Measurements from ENCODE around the gene LMF1. TPM values are rescaled to one million over a fixed set of nuclear protein-coding genes. Genes with fewer than 3 reads are reported as not detected.

LMF1 gene
- total and polyA plus RNA-seq, 4 donors: 8.8 to 75.0 (median 28.3) TPM

DNA sequence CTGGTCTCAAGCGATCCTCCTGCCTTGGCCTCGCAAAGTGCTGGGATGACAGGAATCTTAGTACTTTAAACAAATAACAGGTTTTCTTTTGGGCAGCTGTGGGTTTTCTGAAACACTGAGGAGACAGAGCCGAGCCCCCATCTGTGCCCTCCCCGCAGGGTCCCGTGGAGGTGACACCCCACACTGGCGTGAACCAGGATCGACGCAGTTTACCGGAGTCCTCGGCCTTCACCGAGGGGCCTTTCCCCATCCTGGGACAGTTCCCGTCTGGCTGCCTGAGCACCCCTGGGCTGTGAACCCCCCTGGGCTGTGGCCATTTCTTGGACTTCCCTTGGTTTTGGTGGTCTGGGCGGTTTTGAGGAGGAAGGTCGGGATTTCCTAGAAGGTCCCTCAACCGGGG, 154.9 kb downstream of the LMF1 start:
- Histone ChIP-seq H3K27ac (ENCODE audit: low read depth in 1 of 2, low read length in 2 of 2) (no peak overlapping the region), H3K4me3 (ENCODE audit: low read length in 2 of 2) (no peak overlapping the region), H3K4me1 (ENCODE audit: control insufficient read depth in 1 of 2, insufficient read depth in 2 of 2, low read length in 2 of 2) (no peaks in the 10 kb centered on the region), H3K36me3 (ENCODE audit: control insufficient read depth in 1 of 2, insufficient read depth in 2 of 2, low read length in 1 of 2) (no peaks in the 10 kb centered on the region), H3K27me3 (ENCODE audit: control insufficient read depth in 1 of 2, insufficient read depth in 2 of 2, low read length in 1 of 2) (no peaks in the 10 kb centered on the region), H3K9me3 (ENCODE audit: control insufficient read depth, low read length) (peaks cover 5% of the 10 kb centered on the region)
- ATAC-seq (ENCODE audit: low FRiP score): no peak
- WGBS, 2 donors: 92 to 93% methylated on average over 15 of the region's 15 CpGs
- intact Hi-C loops (cut with DNase I): loop anchor here (10.0 kb wide), 1 partner anchor 239 kb away; no protein-coding TSS in a partner anchor
- no peak for DNase-seq

DNA sequence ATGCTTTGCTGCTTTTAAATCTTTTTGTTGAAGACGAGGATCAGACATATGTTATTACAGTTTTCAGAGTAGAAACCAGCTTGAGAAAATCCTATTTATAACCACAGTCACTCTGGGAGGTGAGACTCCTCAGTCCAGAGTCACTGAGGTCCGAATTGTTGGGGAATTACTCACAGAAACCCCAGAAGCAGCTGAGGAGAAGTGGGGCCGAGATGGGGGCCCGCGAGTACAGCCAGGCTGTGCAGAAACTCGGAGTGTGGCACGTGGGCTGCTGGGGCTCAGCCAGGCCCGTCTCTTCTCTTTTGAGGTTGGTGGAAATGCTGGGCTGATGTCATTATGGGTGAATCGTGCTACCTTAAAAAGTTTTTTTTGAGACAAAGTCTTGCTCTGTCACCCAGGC, 155.8 kb downstream of the LMF1 start:
- Histone ChIP-seq H3K27ac (ENCODE audit: low read depth in 1 of 2, low read length in 2 of 2) (no peak overlapping the region), H3K4me1 (ENCODE audit: control insufficient read depth in 1 of 2, insufficient read depth in 2 of 2, low read length in 2 of 2) (no peaks in the 10 kb centered on the region), H3K36me3 (ENCODE audit: control insufficient read depth in 1 of 2, insufficient read depth in 2 of 2, low read length in 1 of 2) (no peaks in the 10 kb centered on the region), H3K27me3 (ENCODE audit: control insufficient read depth in 1 of 2, insufficient read depth in 2 of 2, low read length in 1 of 2) (no peaks in the 10 kb centered on the region), H3K4me3 (ENCODE audit: low read length in 2 of 2) (no peak overlapping the region), H3K9me3 (ENCODE audit: control insufficient read depth, low read length) (peaks cover 5% of the 10 kb centered on the region)
- intact Hi-C loops (cut with DNase I): loop anchor here (10.0 kb wide), 1 partner anchor 240 kb away; no protein-coding TSS in a partner anchor
- no peak for ATAC-seq (ENCODE audit: low FRiP score)
- 54 to 65% methylated on average over 9 of the region's 9 CpGs for WGBS, 2 donors
- no peak for DNase-seq

DNA sequence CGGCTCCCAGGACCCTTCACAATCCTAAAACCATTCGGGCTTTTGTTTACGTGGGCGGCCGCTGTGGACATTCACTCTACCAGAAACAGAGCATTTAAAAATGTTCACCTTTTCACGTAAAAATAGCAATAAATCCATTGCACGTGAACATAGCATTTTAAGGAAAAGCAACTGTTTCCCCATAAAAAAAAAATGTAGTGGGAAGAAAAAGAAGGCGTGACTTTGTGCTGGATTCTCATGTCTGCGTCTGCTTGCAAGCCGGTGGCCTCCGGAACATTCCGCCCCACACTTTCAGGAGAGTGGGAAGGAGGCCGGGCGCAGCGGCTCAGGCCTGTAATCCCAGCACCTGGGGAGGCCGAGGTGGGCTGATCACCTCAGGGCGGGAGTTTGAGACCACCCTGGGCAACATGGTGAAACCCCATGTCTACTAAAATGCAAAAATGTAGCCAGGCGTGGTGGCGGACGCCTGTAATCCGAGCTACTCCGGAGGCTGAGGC, 156.8 kb downstream of the LMF1 start:
- Histone ChIP-seq H3K27me3 (ENCODE audit: control insufficient read depth in 1 of 2, insufficient read depth in 2 of 2, low read length in 1 of 2) (no peaks in the 10 kb centered on the region), H3K4me3 (ENCODE audit: low read length in 2 of 2) (no peak overlapping the region), H3K4me1 (ENCODE audit: control insufficient read depth in 1 of 2, insufficient read depth in 2 of 2, low read length in 2 of 2) (no peaks in the 10 kb centered on the region), H3K9me3 (ENCODE audit: control insufficient read depth, low read length) (peaks cover 5% of the 10 kb centered on the region), H3K36me3 (ENCODE audit: control insufficient read depth in 1 of 2, insufficient read depth in 2 of 2, low read length in 1 of 2) (no peaks in the 10 kb centered on the region), H3K27ac (ENCODE audit: low read depth in 1 of 2, low read length in 2 of 2) (no peak overlapping the region)
- WGBS, 2 donors: 62% methylated on average over 22 of the region's 22 CpGs
- DNase-seq: no peak
- intact Hi-C loops (cut with DNase I): loop anchor here (10.0 kb wide), 1 partner anchor 241 kb away; no protein-coding TSS in a partner anchor
- ATAC-seq (ENCODE audit: low FRiP score): no peak

DNA sequence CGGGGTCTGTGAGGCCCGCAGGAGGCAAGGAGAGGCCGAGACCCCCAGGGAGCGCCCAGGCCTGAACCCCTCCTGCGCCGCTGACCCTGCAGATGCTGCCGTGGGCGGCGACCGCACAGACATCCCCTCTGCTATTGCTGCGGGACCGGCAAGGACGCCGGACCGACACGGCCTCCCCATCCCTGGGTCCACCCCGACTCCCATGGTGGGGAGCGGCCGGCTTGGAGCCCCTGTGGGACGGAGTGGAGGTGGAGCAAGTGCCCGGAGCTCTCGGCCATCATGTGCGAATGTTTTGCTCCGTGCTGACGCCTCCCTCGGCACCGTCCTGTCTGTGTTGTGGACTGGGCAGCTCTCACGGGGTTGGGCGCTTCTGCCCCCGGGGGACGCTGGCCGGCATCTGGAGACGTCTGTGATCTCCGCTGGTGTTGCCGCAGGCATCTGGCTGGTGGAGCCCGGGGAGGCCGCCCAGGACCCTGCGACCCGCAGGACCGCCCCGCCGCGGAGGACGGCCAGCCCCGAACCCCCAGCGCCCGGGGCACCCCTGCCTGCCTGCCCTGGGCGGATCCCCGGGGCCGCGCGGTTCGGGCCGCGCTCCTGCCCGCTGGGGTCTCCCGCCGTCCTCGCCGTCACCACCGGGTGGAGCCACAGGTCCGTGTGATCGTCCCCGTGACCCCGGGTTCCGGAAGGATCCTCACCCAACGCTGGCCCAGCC, 157.4 kb downstream of the LMF1 start:
- intact Hi-C loops (cut with DNase I): loop anchor here (10.0 kb wide), 1 partner anchor 241 kb away; no protein-coding TSS in a partner anchor
- no peaks in the 10 kb centered on the region for H3K36me3 ChIP-seq (ENCODE audit: control insufficient read depth in 1 of 2, insufficient read depth in 2 of 2, low read length in 1 of 2)
- DNase-seq (no peak), ATAC-seq (ENCODE audit: low FRiP score) (peak; percentile 55)
- WGBS, 2 donors: 8 to 10% methylated on average over 66 to 67 of the region's 67 CpGs
- H3K27ac ChIP-seq (ENCODE audit: low read depth in 1 of 2, low read length in 2 of 2): no peak overlapping the region
- H3K4me3 ChIP-seq (ENCODE audit: low read length in 2 of 2): no peak overlapping the region
- H3K4me1 ChIP-seq (ENCODE audit: control insufficient read depth in 1 of 2, insufficient read depth in 2 of 2, low read length in 2 of 2): no peaks in the 10 kb centered on the region
- H3K27me3 ChIP-seq (ENCODE audit: control insufficient read depth in 1 of 2, insufficient read depth in 2 of 2, low read length in 1 of 2): no peaks in the 10 kb centered on the region
- H3K9me3 ChIP-seq (ENCODE audit: control insufficient read depth, low read length): peaks cover 5% of the 10 kb centered on the region

DNA sequence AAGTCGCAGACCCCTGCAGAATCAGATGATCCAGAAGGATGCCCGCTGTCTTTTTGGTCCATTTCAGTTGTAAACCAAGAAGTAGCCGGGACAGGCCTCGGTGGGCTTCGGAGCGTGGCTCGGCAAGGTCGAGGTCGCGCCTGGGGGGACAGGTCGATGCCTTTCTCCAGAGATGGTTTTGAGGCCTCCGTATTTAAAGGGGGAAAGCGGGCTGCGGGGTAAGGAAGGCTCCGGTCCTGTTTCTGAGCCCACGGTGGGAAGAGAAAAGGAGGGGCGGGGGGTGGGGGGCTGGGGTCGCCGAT, 162.7 kb downstream of the LMF1 start:
- intact Hi-C loops (cut with DNase I): no loop called here
- H3K9me3 ChIP-seq (ENCODE audit: control insufficient read depth, low read length): peaks cover 5% of the 10 kb centered on the region
- ATAC-seq (ENCODE audit: low FRiP score) (no peak), DNase-seq (no peak)
- H3K4me1 ChIP-seq (ENCODE audit: control insufficient read depth in 1 of 2, insufficient read depth in 2 of 2, low read length in 2 of 2): no peaks in the 10 kb centered on the region
- no peaks in the 10 kb centered on the region for H3K36me3 ChIP-seq (ENCODE audit: control insufficient read depth in 1 of 2, insufficient read depth in 2 of 2, low read length in 1 of 2)
- H3K27me3 ChIP-seq (ENCODE audit: control insufficient read depth in 1 of 2, insufficient read depth in 2 of 2, low read length in 1 of 2): no peaks in the 10 kb centered on the region
- no peak overlapping the region for H3K27ac ChIP-seq (ENCODE audit: low read depth in 1 of 2, low read length in 2 of 2)
- peak overlapping the region in 1 of 2 donors; percentile 22 for H3K4me3 ChIP-seq (ENCODE audit: low read length in 2 of 2)
- WGBS, 2 donors: 21 to 34% methylated on average over 18 to 19 of the region's 19 CpGs

DNA sequence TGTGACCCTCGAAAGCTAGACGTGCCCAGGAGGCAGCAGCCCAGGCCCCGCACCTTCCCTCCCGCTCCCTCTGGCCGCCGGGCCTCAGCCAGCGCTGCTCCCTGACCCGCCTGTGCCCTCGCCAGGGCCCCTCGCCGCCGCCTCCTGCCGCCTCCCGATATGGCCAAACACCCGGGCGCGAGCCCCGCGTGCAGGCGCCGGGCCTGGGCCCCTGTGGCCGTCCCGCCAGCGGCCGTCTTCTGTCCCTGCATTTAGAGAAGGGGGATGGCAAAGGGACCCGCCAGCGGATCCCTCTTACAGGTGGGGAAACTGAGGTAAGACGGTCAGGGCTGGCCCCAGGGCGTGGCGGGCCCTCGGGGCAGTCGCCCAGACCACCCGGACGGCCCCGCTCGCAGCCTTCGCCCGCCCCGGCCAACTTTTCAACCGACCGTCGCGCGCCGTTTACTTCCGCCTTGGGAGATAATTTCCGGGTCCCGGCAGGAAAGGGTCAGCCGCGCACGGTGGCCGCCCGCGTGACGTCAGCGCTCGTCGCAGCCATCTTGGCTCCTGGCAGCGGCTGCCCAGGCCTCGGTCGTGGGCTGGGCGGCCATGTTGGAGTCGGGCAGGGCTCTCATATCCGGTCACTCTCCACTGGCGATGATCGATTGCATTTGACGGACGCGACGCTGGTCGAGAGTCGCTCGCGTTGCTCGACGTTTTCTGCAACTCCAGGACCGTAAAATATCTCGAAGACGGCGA, 163.3 kb downstream of the LMF1 start:
- Histone ChIP-seq H3K27ac (ENCODE audit: low read depth in 1 of 2, low read length in 2 of 2) (peak overlapping the region in 1 of 2 donors; percentile 14), H3K27me3 (ENCODE audit: control insufficient read depth in 1 of 2, insufficient read depth in 2 of 2, low read length in 1 of 2) (no peaks in the 10 kb centered on the region), H3K9me3 (ENCODE audit: control insufficient read depth, low read length) (peaks cover 5% of the 10 kb centered on the region), H3K36me3 (ENCODE audit: control insufficient read depth in 1 of 2, insufficient read depth in 2 of 2, low read length in 1 of 2) (no peaks in the 10 kb centered on the region), H3K4me3 (ENCODE audit: low read length in 2 of 2) (peak overlapping the region; percentile 52 to 63), H3K4me1 (ENCODE audit: control insufficient read depth in 1 of 2, insufficient read depth in 2 of 2, low read length in 2 of 2) (no peaks in the 10 kb centered on the region)
- peak; percentile 96 for ATAC-seq (ENCODE audit: low FRiP score)
- 6 to 16% methylated on average over 80 of the region's 80 CpGs for WGBS, 2 donors
- peak; percentile 97 for DNase-seq
- intact Hi-C loops (cut with DNase I): no loop called here

DNA sequence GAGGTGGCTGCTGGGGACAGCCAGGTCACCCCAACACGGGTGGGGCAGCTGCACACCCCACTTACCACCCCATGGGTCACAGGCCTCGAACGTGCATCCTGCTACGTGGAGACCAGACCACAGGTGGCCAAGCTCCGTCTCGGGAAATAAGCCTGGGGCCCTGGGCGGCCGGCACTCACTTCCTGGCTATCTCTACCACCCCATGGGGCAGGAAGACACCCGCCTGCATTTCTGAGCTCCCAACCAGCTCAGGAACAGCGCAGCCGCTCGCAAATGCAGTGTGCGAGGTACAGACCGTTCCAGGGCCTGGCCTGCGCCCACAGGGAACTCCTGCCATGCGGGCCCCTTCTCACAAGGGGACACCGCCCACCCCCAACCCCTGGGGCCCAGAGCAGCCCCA, 165.3 kb downstream of the LMF1 start:
- Histone ChIP-seq H3K9me3 (ENCODE audit: control insufficient read depth, low read length) (no peaks in the 10 kb centered on the region), H3K27ac (ENCODE audit: low read depth in 1 of 2, low read length in 2 of 2) (no peak overlapping the region), H3K4me1 (ENCODE audit: control insufficient read depth in 1 of 2, insufficient read depth in 2 of 2, low read length in 2 of 2) (no peaks in the 10 kb centered on the region), H3K36me3 (ENCODE audit: control insufficient read depth in 1 of 2, insufficient read depth in 2 of 2, low read length in 1 of 2) (no peaks in the 10 kb centered on the region), H3K4me3 (ENCODE audit: low read length in 2 of 2) (no peak overlapping the region), H3K27me3 (ENCODE audit: control insufficient read depth in 1 of 2, insufficient read depth in 2 of 2, low read length in 1 of 2) (no peaks in the 10 kb centered on the region)
- intact Hi-C loops (cut with DNase I): no loop called here
- no peak for ATAC-seq (ENCODE audit: low FRiP score)
- 78% methylated on average over 17 of the region's 17 CpGs for WGBS, 2 donors
- no peak for DNase-seq

DNA sequence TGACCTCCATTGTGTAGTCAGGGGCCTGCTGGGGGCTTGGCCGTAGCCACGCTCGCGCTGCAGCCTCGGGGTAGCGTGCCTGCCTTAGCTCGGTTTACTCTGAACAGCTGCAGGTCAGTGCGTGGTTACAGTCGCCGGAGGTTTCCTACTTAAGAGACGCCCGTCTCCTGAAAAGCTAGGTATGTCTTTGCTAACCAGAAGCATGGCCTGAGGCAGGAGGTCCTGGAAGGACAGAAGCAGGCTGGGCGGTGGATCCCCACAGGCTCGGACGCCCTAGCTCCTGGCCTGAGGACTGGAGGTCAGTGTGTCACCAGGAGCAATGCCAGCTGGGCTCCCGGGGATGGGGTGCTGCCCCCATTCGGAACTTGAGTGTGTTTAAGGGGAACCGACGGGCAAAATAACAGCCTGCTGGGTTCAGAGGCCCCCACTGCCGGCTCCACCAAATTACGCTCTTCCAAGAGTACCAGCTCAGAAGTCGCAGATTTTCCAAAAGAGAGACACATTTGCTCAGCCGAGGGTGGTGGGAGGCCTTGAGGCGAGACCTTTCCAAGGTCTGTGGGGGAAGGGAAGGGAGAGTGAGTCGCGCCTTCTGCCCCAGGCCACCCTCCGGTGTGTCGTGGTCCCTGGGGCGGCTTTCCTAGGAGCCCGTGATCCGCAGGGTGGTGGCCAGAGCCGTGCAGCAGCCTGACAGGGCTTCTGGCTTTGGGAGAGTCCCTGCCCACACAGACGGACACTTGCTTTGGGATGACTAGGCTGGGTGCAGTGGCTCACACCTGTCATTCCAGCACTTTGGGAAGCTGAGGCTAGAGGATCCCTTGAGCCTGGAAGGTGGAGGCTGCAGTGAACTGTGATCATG, 166.4 kb downstream of the LMF1 start:
- no peak overlapping the region for H3K4me3 ChIP-seq (ENCODE audit: low read length in 2 of 2)
- WGBS, 2 donors: 54 to 58% methylated on average over 33 of the region's 33 CpGs
- no peaks in the 10 kb centered on the region for H3K27me3 ChIP-seq (ENCODE audit: control insufficient read depth in 1 of 2, insufficient read depth in 2 of 2, low read length in 1 of 2)
- DNase-seq (no peak), ATAC-seq (ENCODE audit: low FRiP score) (no peak)
- no peaks in the 10 kb centered on the region for H3K4me1 ChIP-seq (ENCODE audit: control insufficient read depth in 1 of 2, insufficient read depth in 2 of 2, low read length in 2 of 2)
- H3K36me3 ChIP-seq (ENCODE audit: control insufficient read depth in 1 of 2, insufficient read depth in 2 of 2, low read length in 1 of 2): no peaks in the 10 kb centered on the region
- intact Hi-C loops (cut with DNase I): no loop called here
- no peak overlapping the region for H3K27ac ChIP-seq (ENCODE audit: low read depth in 1 of 2, low read length in 2 of 2)
- H3K9me3 ChIP-seq (ENCODE audit: control insufficient read depth, low read length): no peaks in the 10 kb centered on the region

All from aorta (tissue), 5 donors.